Measurements from ENCODE around the gene SLC25A6. TPM values are rescaled to one million over a fixed set of nuclear protein-coding genes. Genes with fewer than 3 reads are reported as not detected.

SLC25A6 gene
- total RNA-seq, 2 donors from 2014 or later = 252 to 358 TPM

DNA sequence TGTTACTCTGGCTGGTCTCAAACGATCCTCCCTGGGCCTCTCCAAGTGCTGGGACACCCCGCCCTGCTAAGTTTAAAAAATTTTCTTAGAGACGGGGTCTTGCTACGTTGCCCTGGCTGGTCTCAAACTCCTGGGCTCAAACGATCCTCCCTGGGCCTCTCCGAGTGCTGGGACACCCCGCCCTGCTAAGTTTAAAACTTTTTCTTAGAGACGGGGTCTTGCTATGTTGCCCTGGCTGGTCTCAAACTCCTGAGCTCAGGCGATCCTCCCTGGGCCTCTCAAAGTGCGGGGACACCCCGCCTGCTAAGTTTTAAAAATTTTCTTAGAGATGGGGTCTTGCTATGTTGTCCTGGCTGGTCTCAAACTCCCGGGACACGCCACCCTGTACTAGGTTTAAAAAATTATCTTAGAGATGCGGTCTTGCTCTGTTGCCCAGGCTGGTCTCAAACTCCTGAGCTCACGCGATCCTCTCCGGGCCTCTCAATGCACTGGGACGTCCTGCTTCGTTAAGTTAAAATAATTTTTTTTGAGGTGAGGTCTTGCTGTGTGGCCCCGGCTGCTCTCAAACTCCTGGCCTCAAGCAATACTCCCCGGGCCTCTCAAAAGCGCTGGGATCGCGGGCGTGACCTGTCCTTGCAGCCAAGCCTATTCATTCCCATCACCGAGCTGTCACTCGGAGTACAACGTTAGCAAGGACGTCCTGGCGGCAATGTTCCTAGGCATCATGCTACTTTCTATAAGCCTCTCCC lies 1.1 kb downstream of the SLC25A6 start:
- H3K4me3 ChIP-seq = peak overlapping the region; percentile 98 to 100
- peak overlapping the region; percentile 94 to 96 for H3K27ac ChIP-seq
- peaks cover 29 to 46% of the 10 kb centered on the region in 2 donors for H3K36me3 ChIP-seq
- 52% methylated on average over 30 of the region's 30 CpGs for WGBS
- no peaks in the 10 kb centered on the region for H3K9me3 ChIP-seq
- intact Hi-C loops (cut with DNase I) = loop anchor here (10.0 kb wide), 1 partner anchor 204 kb away; the partner anchor contains the start of gene AKAP17A
- H3K27me3 ChIP-seq (replicated peaks; ENCODE audit: insufficient read depth) = no peaks in the 10 kb centered on the region
- TF ChIP-seq CTCF (IDR thresholded peaks at IDR 0.05) = no peak
- no peak for TF ChIP-seq POLR2AphosphoS5 (IDR thresholded peaks at IDR 0.05)
- no peak for TF ChIP-seq POLR2A (IDR thresholded peaks at IDR 0.05)
- H3K4me1 ChIP-seq (replicated peaks) = peaks cover 7% of the 10 kb centered on the region
- no peak for DNase-seq (ENCODE audit: low spot score)

DNA sequence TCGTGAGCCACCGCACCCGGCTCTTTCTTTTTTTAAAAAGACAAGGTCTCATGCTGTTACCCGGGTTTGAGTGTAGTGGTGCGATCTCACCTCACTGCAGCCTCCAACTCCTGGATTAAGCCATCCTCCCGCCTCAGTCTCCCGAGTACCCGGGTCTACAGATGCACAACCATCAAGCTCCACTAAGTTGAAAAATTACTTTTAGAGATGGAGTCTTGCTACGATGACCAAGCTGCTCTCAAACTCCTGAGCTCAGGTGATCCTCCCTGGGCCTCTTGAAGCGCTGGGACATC lies 2.0 kb downstream of the SLC25A6 start:
- no peaks in the 10 kb centered on the region for H3K27me3 ChIP-seq (replicated peaks; ENCODE audit: insufficient read depth)
- no peak overlapping the region for H3K4me3 ChIP-seq
- H3K9me3 ChIP-seq = no peaks in the 10 kb centered on the region
- intact Hi-C loops (cut with DNase I) = loop anchor here (10.0 kb wide), 1 partner anchor 205 kb away; the partner anchor contains the start of gene AKAP17A
- DNase-seq (ENCODE audit: low spot score) = no peak
- peaks cover 34 to 54% of the 10 kb centered on the region in 2 donors for H3K36me3 ChIP-seq
- WGBS = 90% methylated on average over 10 of the region's 10 CpGs
- TF ChIP-seq CTCF (IDR thresholded peaks at IDR 0.05) = no peak
- no peak for TF ChIP-seq POLR2A (IDR thresholded peaks at IDR 0.05)
- peaks cover 7% of the 10 kb centered on the region for H3K4me1 ChIP-seq (replicated peaks)
- H3K27ac ChIP-seq = no peak overlapping the region

DNA sequence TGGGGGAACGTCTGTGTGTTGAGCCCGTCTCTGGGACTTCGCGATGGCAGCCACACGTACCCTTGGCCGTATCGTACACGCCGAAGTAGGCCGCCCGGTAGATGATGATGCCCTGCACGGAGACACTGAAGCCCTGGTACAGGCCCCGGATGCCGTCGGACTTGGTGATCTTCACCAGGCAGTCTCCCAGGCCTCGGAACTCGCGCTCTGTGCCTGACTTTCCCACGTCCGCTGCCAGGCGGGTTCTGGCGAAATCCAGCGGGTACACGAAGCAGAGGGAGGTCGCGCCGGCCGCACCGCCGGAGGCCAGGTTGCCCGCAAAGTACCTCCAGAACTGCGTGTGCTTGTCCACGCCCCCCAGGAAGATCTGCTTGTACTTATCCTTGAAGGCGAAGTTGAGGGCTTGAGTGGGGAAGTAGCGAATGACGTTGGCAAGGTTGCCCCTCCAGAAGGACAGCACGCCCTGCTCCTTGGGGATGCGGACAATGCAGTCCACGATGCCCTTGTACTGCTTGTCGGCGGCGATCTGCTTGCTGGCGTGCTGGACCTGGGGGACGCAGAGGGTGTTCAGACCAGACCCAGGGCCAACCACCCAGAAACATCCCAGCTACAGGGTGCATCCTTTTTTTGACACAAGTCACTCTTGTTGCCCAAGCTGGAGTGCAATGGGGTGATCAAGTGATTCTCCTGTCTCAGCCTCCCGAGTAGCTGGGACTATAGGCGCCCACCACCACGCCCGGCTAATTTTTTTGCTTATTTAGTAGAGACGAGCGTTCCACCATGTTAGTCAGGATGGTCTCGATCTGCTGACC lies 2.5 kb downstream of the SLC25A6 start:
- intact Hi-C loops (cut with DNase I) = no loop called here
- H3K36me3 ChIP-seq = peaks cover 34 to 54% of the 10 kb centered on the region in 2 donors
- H3K9me3 ChIP-seq = no peaks in the 10 kb centered on the region
- H3K4me3 ChIP-seq = no peak overlapping the region
- WGBS = 90% methylated on average over 51 of the region's 51 CpGs
- peaks cover 7% of the 10 kb centered on the region for H3K4me1 ChIP-seq (replicated peaks)
- no peak for TF ChIP-seq POLR2A (IDR thresholded peaks at IDR 0.05)
- no peak for TF ChIP-seq POLR2AphosphoS5 (IDR thresholded peaks at IDR 0.05)
- TF ChIP-seq CTCF (IDR thresholded peaks at IDR 0.05) = no peak
- no peak overlapping the region for H3K27ac ChIP-seq
- no peaks in the 10 kb centered on the region for H3K27me3 ChIP-seq (replicated peaks; ENCODE audit: insufficient read depth)
- no peak for DNase-seq (ENCODE audit: low spot score)

- Histone ChIP-seq H3K4me1 (replicated peaks) (peaks cover 7% of the 10 kb centered on the region), H3K9me3 (no peaks in the 10 kb centered on the region), H3K27ac (no peak overlapping the region), H3K36me3 (peaks cover 34 to 54% of the 10 kb centered on the region in 2 donors), H3K4me3 (no peak overlapping the region), H3K27me3 (replicated peaks; ENCODE audit: insufficient read depth) (no peaks in the 10 kb centered on the region)
- WGBS = 82% methylated on average over 4 of the region's 4 CpGs
- intact Hi-C loops (cut with DNase I) = no loop called here
- DNase-seq (ENCODE audit: low spot score) = no peak
- no peak for TF ChIP-seq POLR2A (IDR thresholded peaks at IDR 0.05)
- no peak for TF ChIP-seq CTCF (IDR thresholded peaks at IDR 0.05)
- TF ChIP-seq POLR2AphosphoS5 (IDR thresholded peaks at IDR 0.05) = no peak
Measured at GRCh38 chrX:1388651-1389050, 3.3 kb downstream of the SLC25A6 start.

All from prostate gland (tissue), 2 donors.